HG03064 (cell line): ENCODE measurements around the gene MORC4.
"Not testable (repeated sequence)": the region's sequence is repeated elsewhere in the genome, so short reads cannot be mapped to it uniquely, and the experiment has no call there.

ENCODE experiments used
- ATAC-seq: cut with Tn5 transposase; IDR thresholded peaks from one replicate; pipeline ENCODE4 v1.9.1; 2021; ENCODE audit warnings: low read depth; ENCODE audit not compliant: unreplicated experiment

Gene MORC4

GRCh38 chrX:107000013-107000515, at the start of gene MORC4:
MORC4 (minus strand) TSS chrX:107000212; CDS start chrX:106999969, 243 bp downstream.
- ATAC-seq = peak; percentile 50

- no peak for ATAC-seq
Observed at GRCh38 chrX:107047622-107048021, 47.6 kb upstream of the MORC4 start.

GRCh38 chrX:107029752-107030151, 29.7 kb upstream of the MORC4 start:
- ATAC-seq = no peak

- ATAC-seq = no peak
Observed at GRCh38 chrX:107025545-107025944, 25.5 kb upstream of the MORC4 start.

GRCh38 chrX:107014936-107015335, 14.9 kb upstream of the MORC4 start:
- no peak for ATAC-seq

GRCh38 chrX:107008034-107008433, 8.0 kb upstream of the MORC4 start:
- ATAC-seq = no peak

- ATAC-seq = peak; percentile 22
Observed at GRCh38 chrX:106999002-106999975, 723 bp downstream of the MORC4 start.

- ATAC-seq = no peak
Observed at GRCh38 chrX:106997611-106998010, 2.4 kb downstream of the MORC4 start.

GRCh38 chrX:106995678-106996077, 4.3 kb downstream of the MORC4 start:
- no peak for ATAC-seq

- ATAC-seq = no peak
Observed at GRCh38 chrX:106987488-106987887, 12.5 kb downstream of the MORC4 start.

GRCh38 chrX:106980952-106981626, 18.9 kb downstream of the MORC4 start:
- ATAC-seq = no peak

GRCh38 chrX:106976416-106976815, 23.6 kb downstream of the MORC4 start:
- no peak for ATAC-seq

- ATAC-seq = no peak
Observed at GRCh38 chrX:106973433-106974149, 26.4 kb downstream of the MORC4 start.

GRCh38 chrX:106972896-106973295, 27.1 kb downstream of the MORC4 start:
- ATAC-seq = no peak

- ATAC-seq = not testable (repeated sequence)
Observed at GRCh38 chrX:106966547-106966946, 33.5 kb downstream of the MORC4 start.

GRCh38 chrX:106964290-106964689, 35.7 kb downstream of the MORC4 start:
- ATAC-seq = no peak

- no peak for ATAC-seq
Observed at GRCh38 chrX:106963111-106963510, 36.9 kb downstream of the MORC4 start.

GRCh38 chrX:106959901-106960300, 40.1 kb downstream of the MORC4 start:
- no peak for ATAC-seq

GRCh38 chrX:106957856-106958255, 42.2 kb downstream of the MORC4 start:
- ATAC-seq = no peak

GRCh38 chrX:106955004-106955772, 44.8 kb downstream of the MORC4 start:
- ATAC-seq = no peak
